ENCODE measurements around the gene OR51F1. TPM values are rescaled to one million over a fixed set of nuclear protein-coding genes. Genes with fewer than 3 reads are reported as not detected.
"Not testable (repeated sequence)": the region's sequence is repeated elsewhere in the genome, so short reads cannot be mapped to it uniquely, and the experiment has no call there.

OR51F1 gene
- total RNA-seq, 2 experiments from 2014 or later, result not detected

- Histone ChIP-seq H3K27ac (ENCODE audit: low read depth, low read length, poor library complexity, severe bottlenecking) (no peak within 1 kb of the TSS), H2AFZ (ENCODE audit: low read length) (no peak within 1 kb of the TSS), H3K79me2 (ENCODE audit: insufficient read depth, low read depth, low read length) (no peaks in the 10 kb centered on the region), H3K4me1 (ENCODE audit: insufficient read depth, low read length, poor library complexity, severe bottlenecking) (no peaks in the 10 kb centered on the region), H3K9me3 (ENCODE audit: low read length) (no peaks in the 10 kb centered on the region), H3K4me2 (ENCODE audit: low read length) (no peak within 1 kb of the TSS), H4K20me1 (ENCODE audit: insufficient read depth, low read length) (no peaks in the 10 kb centered on the region), H3K36me3 (ENCODE audit: insufficient read depth, low read length) (no peaks in the 10 kb centered on the region), H3K4me3 (ENCODE audit: low read depth, low read length, poor library complexity, severe bottlenecking) (no peak within 1 kb of the TSS), H3K9me2 (ENCODE audit: insufficient read depth, low read length) (no peaks in the 10 kb centered on the region)
- CTCF ChIA-PET (ENCODE audit: unreplicated experiment), result no interaction called here
- BruUV-seq (replicated peaks), result no TSS peak
- POLR2A ChIA-PET, result interaction anchor here (0.7 kb wide), 1 partner anchor 62 kb away, joined by 4 read pairs; no protein-coding TSS in a partner anchor
- TF ChIP-seq CTCF (conservative IDR thresholded peaks at IDR 0.05; ENCODE audit: low read length) (no peak), EZH2phosphoT487 (IDR thresholded peaks at IDR 0.05; ENCODE audit: borderline replicate concordance, low read depth, low read length) (no peak)
- intact Hi-C loops (cut with micrococcal nuclease; ENCODE audit: unreplicated experiment), result no loop called here
- no peak for DNase-seq (ENCODE audit: low spot score)
These were observed 34.5 kb upstream of the OR51F1 start, which contains the start of gene OR52R1 for GRCh38 chr11:4804280-4804679. TSS of gene OR52R1 (minus strand) at chr11:4804380. CDS start at chr11:4804380, 0 bp downstream.

DNA sequence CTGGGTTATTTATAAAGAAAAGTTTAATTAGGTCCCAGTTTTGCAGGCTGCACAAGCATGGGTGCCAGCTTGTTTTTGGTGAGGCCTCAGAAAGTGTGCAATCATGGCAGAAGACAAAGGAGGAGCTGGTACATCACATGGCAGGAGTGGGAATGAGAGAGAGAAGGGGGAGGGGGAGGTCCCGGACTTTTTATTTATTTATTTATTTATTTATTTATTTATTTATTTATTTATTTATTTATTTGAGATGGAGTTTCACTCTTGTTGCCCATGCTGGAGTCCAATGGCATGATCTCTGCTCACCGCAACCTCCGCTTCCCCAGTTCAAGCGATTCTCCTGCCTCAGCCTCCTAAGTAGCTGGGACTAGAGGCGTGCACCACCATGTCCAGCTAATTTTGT lies 31.6 kb upstream of the OR51F1 start:
- H3K4me1 ChIP-seq (ENCODE audit: insufficient read depth, low read length, poor library complexity, severe bottlenecking); H3K27ac ChIP-seq (ENCODE audit: low read depth, low read length, poor library complexity, severe bottlenecking); H3K79me2 ChIP-seq (ENCODE audit: insufficient read depth, low read depth, low read length); H3K9me3 ChIP-seq (ENCODE audit: low read length); H2AFZ ChIP-seq (ENCODE audit: low read length); H4K20me1 ChIP-seq (ENCODE audit: insufficient read depth, low read length); H3K36me3 ChIP-seq (ENCODE audit: insufficient read depth, low read length); H3K4me3 ChIP-seq (ENCODE audit: low read depth, low read length, poor library complexity, severe bottlenecking); DNase-seq (ENCODE audit: low spot score); H3K9me2 ChIP-seq (ENCODE audit: insufficient read depth, low read length); H3K4me2 ChIP-seq (ENCODE audit: low read length); intact Hi-C loops (cut with micrococcal nuclease; ENCODE audit: unreplicated experiment); BruUV-seq (replicated peaks); CTCF ChIA-PET (ENCODE audit: unreplicated experiment): not testable (repeated sequence)
- POLR2A ChIA-PET, result interaction anchor here (0.8 kb wide), 1 partner anchor 29 kb away, joined by 3 read pairs; no protein-coding TSS in a partner anchor

GRCh38 chr11:4798427-4799183 lies 28.9 kb upstream of the OR51F1 start:
- Histone ChIP-seq H3K9me3 (ENCODE audit: low read length) (no peaks in the 10 kb centered on the region), H3K27ac (ENCODE audit: low read depth, low read length, poor library complexity, severe bottlenecking) (no peak overlapping the region), H3K9me2 (ENCODE audit: insufficient read depth, low read length) (no peaks in the 10 kb centered on the region), H3K79me2 (ENCODE audit: insufficient read depth, low read depth, low read length) (no peaks in the 10 kb centered on the region), H2AFZ (ENCODE audit: low read length) (no peak overlapping the region), H3K36me3 (ENCODE audit: insufficient read depth, low read length) (no peaks in the 10 kb centered on the region), H4K20me1 (ENCODE audit: insufficient read depth, low read length) (no peaks in the 10 kb centered on the region), H3K4me3 (ENCODE audit: low read depth, low read length, poor library complexity, severe bottlenecking) (no peak overlapping the region), H3K4me1 (ENCODE audit: insufficient read depth, low read length, poor library complexity, severe bottlenecking) (no peaks in the 10 kb centered on the region), H3K4me2 (ENCODE audit: low read length) (no peak overlapping the region)
- ChIA-PET CTCF (ENCODE audit: unreplicated experiment) (no interaction called here), POLR2A (no interaction called here)
- no TSS peak for BruUV-seq (replicated peaks)
- intact Hi-C loops (cut with micrococcal nuclease; ENCODE audit: unreplicated experiment), result no loop called here
- no peak for DNase-seq (ENCODE audit: low spot score)
- no peak for TF ChIP-seq CTCF (conservative IDR thresholded peaks at IDR 0.05; ENCODE audit: low read length)
- no peak for TF ChIP-seq EZH2phosphoT487 (IDR thresholded peaks at IDR 0.05; ENCODE audit: borderline replicate concordance, low read depth, low read length)

Measured in OCI-LY7 (cell line).